ENCODE data around the gene EXOC5.

GRCh38 chr14:57232006-57232405 lies 36.7 kb downstream of the EXOC5 start:
- no peak for TF ChIP-seq CTCF (IDR thresholded peaks at IDR 0.05 in 8 of 11, conservative IDR thresholded peaks at IDR 0.05 in 3 of 11)
- no peak for TF ChIP-seq POLR2A (IDR thresholded peaks at IDR 0.05)
